ENCODE measurements around the gene PTPRG. TPM values are rescaled to one million over a fixed set of nuclear protein-coding genes. Genes with fewer than 3 reads are reported as not detected.

The PTPRG gene
- total RNA-seq, 3 donors from 2014 or later, result 28.9 to 54.7 (median 40.4) TPM

GRCh38 chr3:61808999-61809398 lies 247.6 kb downstream of the PTPRG start:
- TF ChIP-seq, protein P1, sequence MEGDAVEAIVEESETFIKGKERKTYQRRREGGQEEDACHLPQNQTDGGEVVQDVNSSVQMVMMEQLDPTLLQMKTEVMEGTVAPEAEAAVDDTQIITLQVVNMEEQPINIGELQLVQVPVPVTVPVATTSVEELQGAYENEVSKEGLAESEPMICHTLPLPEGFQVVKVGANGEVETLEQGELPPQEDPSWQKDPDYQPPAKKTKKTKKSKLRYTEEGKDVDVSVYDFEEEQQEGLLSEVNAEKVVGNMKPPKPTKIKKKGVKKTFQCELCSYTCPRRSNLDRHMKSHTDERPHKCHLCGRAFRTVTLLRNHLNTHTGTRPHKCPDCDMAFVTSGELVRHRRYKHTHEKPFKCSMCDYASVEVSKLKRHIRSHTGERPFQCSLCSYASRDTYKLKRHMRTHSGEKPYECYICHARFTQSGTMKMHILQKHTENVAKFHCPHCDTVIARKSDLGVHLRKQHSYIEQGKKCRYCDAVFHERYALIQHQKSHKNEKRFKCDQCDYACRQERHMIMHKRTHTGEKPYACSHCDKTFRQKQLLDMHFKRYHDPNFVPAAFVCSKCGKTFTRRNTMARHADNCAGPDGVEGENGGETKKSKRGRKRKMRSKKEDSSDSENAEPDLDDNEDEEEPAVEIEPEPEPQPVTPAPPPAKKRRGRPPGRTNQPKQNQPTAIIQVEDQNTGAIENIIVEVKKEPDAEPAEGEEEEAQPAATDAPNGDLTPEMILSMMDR (IDR thresholded peaks at IDR 0.05), result no peak
- no peak for ATAC-seq
- Histone ChIP-seq H3K4me1 (ENCODE audit: low read depth) (peaks cover 14% of the 10 kb centered on the region), H3K4me3 (no peak overlapping the region), H3K36me3 (ENCODE audit: low read depth) (no peaks in the 10 kb centered on the region), H3K9me3 (no peaks in the 10 kb centered on the region)
- intact Hi-C loops (cut with DNase I, micrococcal nuclease), result loop anchor here in 1 of 2 donors (10.0 kb wide), 1 partner anchor 244 kb away; the partner anchor contains the start of gene PTPRG
- no peak for DNase-seq

- Histone ChIP-seq H3K4me1 (ENCODE audit: low read depth) (peaks cover 14% of the 10 kb centered on the region), H3K4me3 (no peak overlapping the region), H3K9me3 (no peaks in the 10 kb centered on the region), H3K36me3 (ENCODE audit: low read depth) (no peaks in the 10 kb centered on the region)
- TF ChIP-seq, protein P1 (IDR thresholded peaks at IDR 0.05), result no peak
- DNase-seq, result peak in 2 of 3 donors; percentile 62 to 88
- intact Hi-C loops (cut with DNase I, micrococcal nuclease), result loop anchor here in 1 of 2 donors (10.0 kb wide), 1 partner anchor 245 kb away; the partner anchor contains the start of gene PTPRG
- peak; percentile 83 for ATAC-seq
Observed at GRCh38 chr3:61809879-61810278, 248.5 kb downstream of the PTPRG start.

DNA sequence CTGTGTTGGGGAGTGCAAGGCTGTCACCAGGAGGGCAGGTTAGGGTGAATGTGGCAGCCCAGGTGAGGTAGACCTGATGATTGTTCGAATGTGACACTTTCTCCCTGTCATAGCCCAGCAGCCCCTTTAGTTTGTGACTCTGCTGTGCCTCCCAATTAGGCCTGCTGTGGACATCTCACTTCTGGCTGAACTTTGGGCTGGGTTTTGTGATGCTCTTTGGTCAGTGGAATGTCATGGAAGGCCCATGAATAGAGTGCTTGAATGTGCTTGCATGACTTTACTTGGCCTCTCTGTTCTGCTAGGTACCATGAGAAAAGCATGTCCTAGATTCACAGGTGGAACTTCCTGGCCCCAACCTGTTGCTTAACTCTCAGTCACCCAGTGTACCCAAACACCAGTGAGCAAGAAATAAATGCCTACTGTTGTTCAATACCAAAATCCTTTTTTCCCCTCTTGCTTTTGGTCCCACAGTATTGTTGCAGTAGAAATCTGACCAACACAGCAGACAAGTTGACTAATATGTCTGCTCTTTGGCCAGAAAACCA lies 249.7 kb downstream of the PTPRG start:
- ATAC-seq, result no peak
- peaks cover 14% of the 10 kb centered on the region for H3K4me1 ChIP-seq (ENCODE audit: low read depth)
- intact Hi-C loops (cut with DNase I, micrococcal nuclease), result no loop called here

DNA sequence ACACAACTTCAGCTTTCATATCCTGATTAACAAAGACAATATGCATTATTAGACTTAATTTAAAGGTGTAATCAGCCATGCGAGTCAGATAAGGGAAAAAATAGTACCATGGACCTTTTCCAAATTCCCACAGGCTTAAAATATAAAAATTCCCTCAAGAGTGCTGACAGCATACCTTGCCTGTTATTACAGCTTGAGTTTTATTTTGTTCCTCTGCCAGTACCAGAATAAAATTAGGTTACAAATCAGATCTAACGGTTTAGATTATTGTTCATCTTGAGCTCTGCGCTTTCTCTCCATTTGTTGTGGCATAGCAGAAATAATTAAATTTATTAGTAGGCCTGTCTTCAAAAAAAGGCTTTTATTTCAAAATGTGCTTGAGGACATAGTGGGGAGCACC lies 250.3 kb downstream of the PTPRG start:
- ATAC-seq (no peak), DNase-seq (no peak)
- H3K36me3 ChIP-seq (ENCODE audit: low read depth), result no peaks in the 10 kb centered on the region
- H3K9me3 ChIP-seq, result no peaks in the 10 kb centered on the region
- TF ChIP-seq, protein P1 (IDR thresholded peaks at IDR 0.05), result no peak
- H3K4me3 ChIP-seq, result no peak overlapping the region
- peaks cover 14% of the 10 kb centered on the region for H3K4me1 ChIP-seq (ENCODE audit: low read depth)
- intact Hi-C loops (cut with DNase I, micrococcal nuclease), result no loop called here

More for the DNA sequence above, 249.7 kb downstream of the PTPRG start:
- no peak for DNase-seq
- Histone ChIP-seq H3K9me3 (no peaks in the 10 kb centered on the region), H3K36me3 (ENCODE audit: low read depth) (no peaks in the 10 kb centered on the region), H3K4me3 (no peak overlapping the region)
- TF ChIP-seq, protein P1 (IDR thresholded peaks at IDR 0.05), result no peak

DNA sequence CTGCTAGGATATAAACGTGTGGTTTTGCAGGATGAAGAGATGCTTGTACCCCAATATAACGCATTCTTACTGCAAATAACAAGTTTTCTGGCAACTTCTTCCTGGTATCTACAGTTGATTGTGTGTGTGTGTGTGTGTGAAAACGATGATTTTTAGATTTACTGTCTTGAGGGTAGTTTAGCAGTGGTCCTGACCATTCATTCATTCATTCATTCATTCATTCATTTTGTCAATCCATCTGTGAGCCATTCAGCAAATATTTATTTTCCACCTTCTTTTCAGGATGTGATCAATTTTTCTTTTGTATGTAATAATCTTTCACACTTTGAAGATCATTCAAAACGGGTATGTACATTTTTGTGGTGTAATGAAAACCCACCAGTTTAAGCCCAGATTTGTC lies 250.7 kb downstream of the PTPRG start:
- Histone ChIP-seq H3K9me3 (no peaks in the 10 kb centered on the region), H3K4me1 (ENCODE audit: low read depth) (peaks cover 14% of the 10 kb centered on the region), H3K36me3 (ENCODE audit: low read depth) (no peaks in the 10 kb centered on the region), H3K4me3 (no peak overlapping the region)
- intact Hi-C loops (cut with DNase I, micrococcal nuclease), result no loop called here
- no peak for DNase-seq
- TF ChIP-seq, protein P1 (IDR thresholded peaks at IDR 0.05), result no peak
- no peak for ATAC-seq

Measured in mucosa of descending colon (tissue), 3 donors.